Liver (tissue), 9 donors: ENCODE data around the gene POU6F2. TPM values are rescaled to one million over a fixed set of nuclear protein-coding genes. Genes with fewer than 3 reads are reported as not detected.

Experiments used
- DNase-seq: peaks from one replicate; pipeline ENCODE4 v3.0.0-alpha.2; 2017; ENCODE audit warnings: low spot score
- H3K27ac ChIP-seq, 2 donors: one replicate each; pipeline ENCODE4 v1.7.0; 2013; ENCODE audit warnings: inconsistent platforms in 2 of 2, low read length in 2 of 2, control low read depth in 1 of 2, low read depth in 1 of 2, mild to moderate bottlenecking in 1 of 2
- H3K27me3 ChIP-seq, 4 donors: one replicate each; pipeline versions ENCODE4 v1.6.1 to v1.7.0; 2013; ENCODE audit warnings: low read length in 3 of 4, inconsistent platforms in 1 of 4, mild to moderate bottlenecking in 1 of 4, moderate library complexity in 1 of 4; ENCODE audit not compliant: control insufficient read depth in 4 of 4, insufficient read depth in 4 of 4
- H3K36me3 ChIP-seq, 4 donors: one replicate each; pipeline versions ENCODE4 v1.6.1 to v1.7.0; 2013; ENCODE audit warnings: low read length in 3 of 4, mild to moderate bottlenecking in 3 of 4, low read depth in 1 of 4, moderate library complexity in 1 of 4; ENCODE audit not compliant: control insufficient read depth in 4 of 4, insufficient read depth in 3 of 4
- H3K4me1 ChIP-seq, 4 donors: one replicate each; pipeline versions ENCODE4 v1.6.1 to v1.7.0; 2013; ENCODE audit warnings: low read length in 3 of 4, mild to moderate bottlenecking in 3 of 4, moderate library complexity in 1 of 4; ENCODE audit not compliant: control insufficient read depth in 4 of 4, insufficient read depth in 4 of 4
- H3K4me3 ChIP-seq, 3 donors: one replicate each; pipeline versions ENCODE4 v1.6.1 to v1.7.0; 2013; ENCODE audit warnings: low read length in 3 of 3, control low read depth in 1 of 3, low read depth in 1 of 3, mild to moderate bottlenecking in 1 of 3
- H3K9ac ChIP-seq, 2 donors: one replicate each; pipeline ENCODE4 v1.7.0; 2013; ENCODE audit warnings: low read length in 2 of 2, mild to moderate bottlenecking in 2 of 2, moderate library complexity in 2 of 2, control low read depth in 1 of 2, low read depth in 1 of 2
- H3K9me3 ChIP-seq, 4 donors: one replicate each; pipeline versions ENCODE4 v1.6.1 to v1.7.0; 2013; ENCODE audit warnings: low read length in 3 of 4; ENCODE audit not compliant: control insufficient read depth in 4 of 4
- ATF3 ChIP-seq: IDR thresholded peaks from 2 replicates; pipeline ENCODE4 v1.6.1; 2016; ENCODE audit warnings: antibody characterized with exemption
- CTCF ChIP-seq: fragments of 150-350 bp; IDR thresholded peaks from 2 replicates; pipeline ENCODE4 v1.5.1; 2017; ENCODE audit warnings: improper control_type of control experiment, low read depth, low read length; ENCODE audit not compliant: missing input control
- EGR1 ChIP-seq, 2 donors: IDR thresholded peaks; 2 replicates each; pipeline ENCODE4 v1.6.1; 2016 to 2018; ENCODE audit warnings: antibody characterized with exemption in 2 of 2, low read depth in 2 of 2
- FOXA1 ChIP-seq: IDR thresholded peaks from 2 replicates; pipeline ENCODE4 v1.6.1; 2016; ENCODE audit warnings: antibody characterized with exemption
- FOXA2 ChIP-seq: IDR thresholded peaks from 2 replicates; pipeline ENCODE4 v1.6.1; 2016; ENCODE audit warnings: antibody characterized with exemption
- GABPA ChIP-seq, 2 donors: IDR thresholded peaks in 1 of 2; conservative IDR thresholded peaks in 1 of 2; 2 replicates each; pipeline ENCODE4 v1.6.1; 2016; ENCODE audit warnings: antibody characterized with exemption in 2 of 2, mild to moderate bottlenecking in 1 of 2, moderate library complexity in 1 of 2
- HNF4A ChIP-seq, 2 donors: conservative IDR thresholded peaks; 2 replicates each; pipeline ENCODE4 v1.6.1; 2016; ENCODE audit warnings: antibody characterized with exemption in 2 of 2, mild to moderate bottlenecking in 2 of 2
- HNF4G ChIP-seq: IDR thresholded peaks from 2 replicates; pipeline ENCODE4 v1.6.1; 2016; ENCODE audit warnings: antibody characterized with exemption
- JUND ChIP-seq, 2 donors: IDR thresholded peaks; 2 replicates each; pipeline ENCODE4 v1.6.1; 2016; ENCODE audit warnings: antibody characterized with exemption in 2 of 2
- REST ChIP-seq: IDR thresholded peaks from 2 replicates; pipeline ENCODE4 v1.6.1; 2016; ENCODE audit warnings: antibody characterized with exemption, mild to moderate bottlenecking
- RXRA ChIP-seq, 2 donors: IDR thresholded peaks; 2 replicates each; pipeline ENCODE4 v1.6.1; 2017 to 2018; ENCODE audit warnings: antibody characterized with exemption in 2 of 2, mild to moderate bottlenecking in 1 of 2
- SP1 ChIP-seq: IDR thresholded peaks from 2 replicates; pipeline ENCODE4 v1.6.1; 2018; ENCODE audit warnings: antibody characterized with exemption, mild to moderate bottlenecking
- TAF1 ChIP-seq: conservative IDR thresholded peaks from 2 replicates; pipeline ENCODE4 v1.6.1; 2016; ENCODE audit warnings: antibody characterized with exemption, mild to moderate bottlenecking
- ZBTB33 ChIP-seq: IDR thresholded peaks from 2 replicates; pipeline ENCODE4 v1.6.1; 2016; ENCODE audit warnings: antibody characterized with exemption
- WGBS: extraction: QIAGEN DNeasy Blood & Tissue Kit; methylation state at CpG from one replicate; pipeline ENCODE4 v1.1.7; 2013; 5-methylcytosine and 5-hydroxymethylcytosine counted together
- polyA plus RNA-seq, 2 donors: library from polyadenylated mRNA; stranded (reverse) in 1 of 2; unstranded in 1 of 2; fragments of 200-250 nt in 1 of 2; fragments of >200 nt in 1 of 2; fragmentation: Nextera tagmentation in 1 of 2; extraction: Ambion mirVana in 1 of 2; gene quantifications; one replicate each; pipeline versions ENCODE4 v1.2.1 to v1.2.3, GENCODE V29; 2013 to 2015
- total RNA-seq, 2 donors: library from RNA; depleted of rRNA; stranded (reverse); fragments of >200 nt; gene quantifications; one replicate each; pipeline ENCODE4 v1.2.3, GENCODE V29; 2014
- TF ChIP-seq, protein P1 (sequence below): IDR thresholded peaks from 2 replicates; pipeline ENCODE4 v1.6.1; 2016; ENCODE audit warnings: antibody characterized with exemption
- donor health status: healthy.
- donor health status: healthy.
- donor health status: healthy.
- donor health status: healthy.
- donor health status: healthy.

The POU6F2 gene
- total and polyA plus RNA-seq, 4 donors, result under 0.01 to 0.24 (median 0.08) TPM; not detected in 1

- H3K9me3 ChIP-seq, result no peaks in the 10 kb centered on the region
- peak overlapping the region in 1 of 3 donors; percentile 22 for H3K4me3 ChIP-seq
- H3K27me3 ChIP-seq, result peaks cover 0 to 2% (median 0%) of the 10 kb centered on the region in 4 donors
- H3K36me3 ChIP-seq, result no peaks in the 10 kb centered on the region
- DNase-seq, result no peak
- peak overlapping the region in 1 of 2 donors; percentile 76 for H3K9ac ChIP-seq
- no peak overlapping the region for H3K27ac ChIP-seq
- TF ChIP-seq CTCF, result no peak
- TF ChIP-seq, protein P1, sequence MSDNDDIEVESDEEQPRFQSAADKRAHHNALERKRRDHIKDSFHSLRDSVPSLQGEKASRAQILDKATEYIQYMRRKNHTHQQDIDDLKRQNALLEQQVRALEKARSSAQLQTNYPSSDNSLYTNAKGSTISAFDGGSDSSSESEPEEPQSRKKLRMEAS, result no peak
- no peak for TF ChIP-seq TAF1
- no peak for TF ChIP-seq EGR1 (IDR thresholded peaks at IDR 0.05; ENCODE audit: low read depth in 2 of 2)
- TF ChIP-seq FOXA2, result no peak
- no peak for TF ChIP-seq RXRA (IDR thresholded peaks at IDR 0.05)
- TF ChIP-seq GABPA (IDR thresholded peaks at IDR 0.05 in 1 of 2, conservative IDR thresholded peaks at IDR 0.05 in 1 of 2), result no peak
- TF ChIP-seq HNF4A (conservative IDR thresholded peaks at IDR 0.05), result no peak
- TF ChIP-seq JUND (IDR thresholded peaks at IDR 0.05), result no peak
- no peak for TF ChIP-seq REST
- no peak for TF ChIP-seq FOXA1
- TF ChIP-seq ZBTB33, result no peak
- TF ChIP-seq ATF3, result no peak
- TF ChIP-seq HNF4G, result no peak
- TF ChIP-seq SP1, result no peak
- peaks cover 0 to 3% (median under 1%) of the 10 kb centered on the region in 4 donors for H3K4me1 ChIP-seq
- 80% methylated on average over 16 of the region's 16 CpGs for WGBS
Measured at GRCh38 chr7:39464350-39465054, 486.8 kb downstream of the POU6F2 start.
